ENCODE results near the gene TMEM114.
"Not testable (repeated sequence)": the region's sequence is repeated elsewhere in the genome, so short reads cannot be mapped to it uniquely, and the experiment has no call there.

Gene TMEM114

DNA sequence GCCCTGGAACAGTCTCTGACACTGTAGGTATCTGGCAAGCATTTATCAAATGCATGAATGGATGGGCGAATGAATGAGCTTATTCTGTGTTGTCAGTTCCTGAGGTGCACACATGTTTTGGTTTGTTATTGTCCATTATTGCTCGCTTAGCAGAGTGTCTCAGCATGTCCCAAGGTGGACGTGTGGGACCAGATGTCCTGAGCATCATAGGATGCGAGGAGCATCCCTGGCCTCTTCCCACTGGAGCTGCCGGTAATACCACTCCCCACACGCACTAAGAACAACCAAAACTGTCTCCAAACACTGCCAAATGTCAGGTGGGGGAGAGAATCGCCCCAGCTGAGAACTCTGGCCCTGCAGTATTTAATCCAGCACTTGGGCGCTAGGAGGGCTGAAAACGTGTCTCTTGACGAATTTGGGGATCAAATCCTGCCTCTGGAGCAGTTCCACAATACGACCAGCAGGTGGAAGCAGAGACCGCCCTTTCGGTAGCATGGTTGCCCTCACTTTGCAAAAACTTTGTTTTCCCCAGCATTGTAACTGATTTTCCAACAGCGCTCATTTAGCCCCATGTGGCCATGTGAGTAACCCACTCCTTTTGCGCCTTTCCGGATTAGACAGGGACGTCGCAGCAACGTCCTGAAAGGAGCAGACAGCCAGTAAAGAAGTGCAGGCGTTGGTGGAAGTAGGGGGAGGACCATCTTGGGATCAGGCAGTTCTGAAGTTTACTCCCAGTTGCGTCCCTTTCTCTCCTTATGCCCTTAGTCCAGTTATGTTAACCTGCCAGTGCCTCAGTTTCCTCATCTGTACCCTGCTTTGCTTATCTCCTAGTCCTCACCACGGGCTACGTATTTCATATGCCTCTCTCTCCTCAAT is 22.7 kb downstream of the TMEM114 start:
- H3K27ac ChIP-seq, result no peak overlapping the region
- peak; percentile 78 for DNase-seq (ENCODE audit: low spot score)
- TF ChIP-seq, protein P1, sequence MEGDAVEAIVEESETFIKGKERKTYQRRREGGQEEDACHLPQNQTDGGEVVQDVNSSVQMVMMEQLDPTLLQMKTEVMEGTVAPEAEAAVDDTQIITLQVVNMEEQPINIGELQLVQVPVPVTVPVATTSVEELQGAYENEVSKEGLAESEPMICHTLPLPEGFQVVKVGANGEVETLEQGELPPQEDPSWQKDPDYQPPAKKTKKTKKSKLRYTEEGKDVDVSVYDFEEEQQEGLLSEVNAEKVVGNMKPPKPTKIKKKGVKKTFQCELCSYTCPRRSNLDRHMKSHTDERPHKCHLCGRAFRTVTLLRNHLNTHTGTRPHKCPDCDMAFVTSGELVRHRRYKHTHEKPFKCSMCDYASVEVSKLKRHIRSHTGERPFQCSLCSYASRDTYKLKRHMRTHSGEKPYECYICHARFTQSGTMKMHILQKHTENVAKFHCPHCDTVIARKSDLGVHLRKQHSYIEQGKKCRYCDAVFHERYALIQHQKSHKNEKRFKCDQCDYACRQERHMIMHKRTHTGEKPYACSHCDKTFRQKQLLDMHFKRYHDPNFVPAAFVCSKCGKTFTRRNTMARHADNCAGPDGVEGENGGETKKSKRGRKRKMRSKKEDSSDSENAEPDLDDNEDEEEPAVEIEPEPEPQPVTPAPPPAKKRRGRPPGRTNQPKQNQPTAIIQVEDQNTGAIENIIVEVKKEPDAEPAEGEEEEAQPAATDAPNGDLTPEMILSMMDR (conservative IDR thresholded peaks at IDR 0.05; ENCODE audit: low read depth), result peak; percentile 93
- ChIA-PET CTCF (interaction anchor here (0.5 to 1.0 kb wide), 8 partner anchors 20 to 1441 kb away, joined by 3 to 5 read pairs (median 3); no protein-coding TSS in a partner anchor), POLR2A (ENCODE audit: low non-redundant PET) (interaction anchor here (0.7 kb wide), 1 partner anchor 1037 kb away, joined by 4 read pairs; no protein-coding TSS in a partner anchor)

DNA sequence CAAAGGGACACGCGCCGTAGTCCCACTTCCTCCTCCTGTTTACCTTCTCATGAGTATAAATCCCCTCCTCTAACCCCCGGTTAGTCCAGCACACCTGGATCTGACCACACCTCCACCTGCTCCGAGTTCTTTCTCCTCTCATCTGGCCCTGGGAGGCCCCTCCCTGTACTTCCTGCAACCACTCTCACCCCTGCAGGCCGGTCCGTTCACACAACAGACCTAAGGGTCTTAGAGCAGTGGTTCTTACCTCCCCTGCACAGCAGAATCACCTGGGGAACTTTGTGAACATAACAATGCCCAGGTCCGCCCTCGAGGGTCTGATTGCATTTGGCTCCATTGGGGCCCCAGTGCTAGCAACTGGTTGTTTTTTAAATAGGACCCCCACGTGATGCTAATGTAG is 24.8 kb downstream of the TMEM114 start:
- ChIA-PET POLR2A (ENCODE audit: low non-redundant PET) (interaction anchor here (0.6 kb wide), 1 partner anchor 330 kb away, joined by 7 read pairs; no protein-coding TSS in a partner anchor), CTCF (no interaction called here)
- no peak for DNase-seq (ENCODE audit: low spot score)
- no peak overlapping the region; the same call in 1 of the 2 replicates for H3K27ac ChIP-seq
- TF ChIP-seq, protein P1 (conservative IDR thresholded peaks at IDR 0.05; ENCODE audit: low read depth), result no peak

DNA sequence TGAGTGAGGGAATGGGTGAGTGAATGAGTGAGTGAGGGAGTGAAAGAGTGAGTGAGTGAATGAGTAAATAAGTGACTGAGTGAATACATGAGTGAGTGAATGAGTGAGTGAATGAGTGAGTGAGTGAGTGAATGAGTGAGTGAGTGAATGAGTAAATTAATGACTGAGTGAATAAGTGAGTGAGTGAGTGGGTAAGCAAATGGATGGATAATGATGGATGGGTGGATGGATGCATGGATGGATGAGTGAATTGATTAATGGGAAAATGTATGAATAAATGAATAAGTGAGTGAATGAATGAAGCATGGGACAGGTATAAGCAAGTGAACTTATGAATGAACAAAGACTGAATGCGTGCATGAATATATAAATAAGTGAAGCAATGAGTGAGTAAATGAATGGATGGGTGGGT is 25.4 kb downstream of the TMEM114 start:
- DNase-seq (ENCODE audit: low spot score), result no peak
- CTCF ChIA-PET, result no interaction called here
- TF ChIP-seq, protein P1 (conservative IDR thresholded peaks at IDR 0.05; ENCODE audit: low read depth), result no peak
- H3K27ac ChIP-seq, result no peak overlapping the region
- POLR2A ChIA-PET (ENCODE audit: low non-redundant PET), result no interaction called here

DNA sequence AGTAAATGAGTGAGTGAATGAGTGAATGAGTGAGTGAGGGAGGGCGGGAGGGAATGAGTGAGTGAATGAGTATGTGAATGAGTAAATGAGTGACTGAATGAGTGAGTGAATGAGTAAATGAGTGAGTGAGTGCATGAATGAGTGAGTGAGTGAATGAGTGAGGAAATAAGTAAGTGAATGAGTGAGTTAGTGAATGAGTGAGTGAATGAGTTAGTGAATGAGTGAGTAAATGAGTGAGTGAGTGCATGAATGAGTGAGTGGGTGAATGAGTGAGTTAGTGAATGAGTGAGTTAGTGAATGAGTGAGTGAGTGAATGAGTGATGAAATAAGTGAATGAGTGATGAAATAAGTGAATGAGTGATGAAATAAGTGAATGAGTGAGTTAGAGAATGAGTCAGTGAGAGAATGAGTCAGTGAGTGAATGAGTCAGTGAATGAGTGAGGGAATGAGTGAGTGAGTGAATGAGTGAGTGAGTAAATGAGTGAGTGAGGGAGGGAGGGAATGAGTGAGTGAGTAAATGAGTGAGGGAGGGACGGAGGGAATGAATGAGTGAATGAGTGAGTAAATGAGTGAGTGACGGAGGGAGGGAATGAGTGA is 26.3 kb downstream of the TMEM114 start:
- CTCF ChIA-PET, result not testable (repeated sequence)

DNA sequence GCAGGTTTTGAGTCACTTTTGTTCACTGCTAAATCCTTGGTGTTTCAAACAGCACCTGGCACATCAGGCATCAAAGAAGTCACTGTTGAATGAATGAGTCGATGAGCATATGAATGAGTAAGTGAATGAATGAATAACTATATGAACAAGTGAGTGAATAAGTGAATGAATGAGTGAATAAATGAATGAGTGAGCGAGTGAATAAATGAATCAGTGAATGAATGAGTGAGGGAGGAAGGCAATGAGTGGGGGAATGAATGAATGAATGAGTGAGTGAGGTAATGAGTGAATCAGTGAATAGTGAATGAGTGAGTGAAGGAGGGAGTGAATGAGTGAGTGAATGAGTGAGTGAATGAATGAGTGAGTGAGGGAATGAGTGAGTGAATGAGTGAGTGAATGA is 28.8 kb downstream of the TMEM114 start:
- CTCF ChIA-PET, result interaction anchor here (0.5 kb wide), 1 partner anchor 239 kb away, joined by 6 read pairs; no protein-coding TSS in a partner anchor
- no peak overlapping the region for H3K27ac ChIP-seq
- POLR2A ChIA-PET (ENCODE audit: low non-redundant PET), result no interaction called here
- TF ChIP-seq, protein P1 (conservative IDR thresholded peaks at IDR 0.05; ENCODE audit: low read depth), result no peak
- no peak for DNase-seq (ENCODE audit: low spot score)

More for the DNA sequence above, 26.3 kb downstream of the TMEM114 start:
- POLR2A ChIA-PET (ENCODE audit: low non-redundant PET); DNase-seq (ENCODE audit: low spot score); H3K27ac ChIP-seq: not testable (repeated sequence)

DNA sequence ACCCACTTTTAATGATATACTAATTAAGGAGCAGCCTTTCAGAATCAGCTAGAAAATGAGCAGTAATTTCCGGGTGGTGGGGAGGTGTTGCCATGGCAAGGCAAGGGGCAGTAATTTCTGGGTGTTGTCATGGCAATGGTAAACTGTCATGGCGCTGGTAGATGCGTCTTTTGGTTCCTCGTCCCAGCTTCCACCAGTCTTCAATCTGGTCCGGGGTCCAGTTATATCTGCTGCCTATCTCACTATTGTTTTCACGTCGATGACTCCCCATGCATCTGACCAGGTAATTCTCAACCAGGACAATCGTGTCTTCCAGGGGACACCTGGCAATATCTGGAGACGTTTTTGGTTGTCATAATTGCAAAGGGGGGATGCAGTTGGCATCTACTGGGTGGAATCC is 34.9 kb downstream of the TMEM114 start:
- ChIA-PET CTCF (no interaction called here), POLR2A (ENCODE audit: low non-redundant PET) (no interaction called here)
- no peak for DNase-seq (ENCODE audit: low spot score)
- TF ChIP-seq, protein P1 (conservative IDR thresholded peaks at IDR 0.05; ENCODE audit: low read depth), result no peak
- H3K27ac ChIP-seq, result no peak overlapping the region
